ENCODE measurements around the gene CAND2.

- TF ChIP-seq CTCF (IDR thresholded peaks at IDR 0.05) (no peak), POLR2A (IDR thresholded peaks at IDR 0.05) (no peak)
Observed at GRCh38 chr3:12877040-12877439, 80.6 kb downstream of the CAND2 start.
